Stimulated activated CD8-positive, alpha-beta memory T cell treated with anti-CD3 and anti-CD28 coated beads, Interleukin-12 subunit alpha, Interleukin-12 subunit beta, amount 100 ng/mL, for 4 hours (primary cell): ENCODE data around the gene TRIM73.
"Not testable (repeated sequence)": the region's sequence is repeated elsewhere in the genome, so short reads cannot be mapped to it uniquely, and the experiment has no call there.

Source experiments
- DNase-seq: peaks from one replicate; pipeline ENCODE4 v3.0.0-alpha.2; 2020; ENCODE audit warnings: low read depth

Gene TRIM73

DNA sequence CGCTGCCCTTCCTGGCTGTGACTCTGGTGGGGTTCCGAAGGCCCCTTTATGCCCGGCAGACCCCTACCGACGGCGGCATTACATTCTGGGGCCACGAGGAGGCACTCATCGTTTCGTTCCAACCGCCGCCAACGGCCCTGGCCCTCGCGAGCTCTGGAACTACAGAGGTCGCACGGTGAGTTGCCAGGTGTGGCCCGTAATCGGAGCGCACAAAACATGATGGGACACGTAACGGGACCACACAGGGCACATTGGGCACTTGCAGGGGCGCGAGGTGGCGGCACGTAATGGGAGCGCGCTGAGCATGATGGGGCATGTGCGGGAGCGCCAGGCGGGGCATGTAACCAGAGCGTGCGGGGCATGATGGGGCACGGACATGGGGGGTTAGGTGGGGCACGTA is at the start of gene TRIM73:
TSS of gene TRIM73 (plus strand) at position 301 of the 400 bp plus-strand sequence. CDS start 3,305 bp downstream, outside the sequence.
- not testable (repeated sequence) for DNase-seq

DNA sequence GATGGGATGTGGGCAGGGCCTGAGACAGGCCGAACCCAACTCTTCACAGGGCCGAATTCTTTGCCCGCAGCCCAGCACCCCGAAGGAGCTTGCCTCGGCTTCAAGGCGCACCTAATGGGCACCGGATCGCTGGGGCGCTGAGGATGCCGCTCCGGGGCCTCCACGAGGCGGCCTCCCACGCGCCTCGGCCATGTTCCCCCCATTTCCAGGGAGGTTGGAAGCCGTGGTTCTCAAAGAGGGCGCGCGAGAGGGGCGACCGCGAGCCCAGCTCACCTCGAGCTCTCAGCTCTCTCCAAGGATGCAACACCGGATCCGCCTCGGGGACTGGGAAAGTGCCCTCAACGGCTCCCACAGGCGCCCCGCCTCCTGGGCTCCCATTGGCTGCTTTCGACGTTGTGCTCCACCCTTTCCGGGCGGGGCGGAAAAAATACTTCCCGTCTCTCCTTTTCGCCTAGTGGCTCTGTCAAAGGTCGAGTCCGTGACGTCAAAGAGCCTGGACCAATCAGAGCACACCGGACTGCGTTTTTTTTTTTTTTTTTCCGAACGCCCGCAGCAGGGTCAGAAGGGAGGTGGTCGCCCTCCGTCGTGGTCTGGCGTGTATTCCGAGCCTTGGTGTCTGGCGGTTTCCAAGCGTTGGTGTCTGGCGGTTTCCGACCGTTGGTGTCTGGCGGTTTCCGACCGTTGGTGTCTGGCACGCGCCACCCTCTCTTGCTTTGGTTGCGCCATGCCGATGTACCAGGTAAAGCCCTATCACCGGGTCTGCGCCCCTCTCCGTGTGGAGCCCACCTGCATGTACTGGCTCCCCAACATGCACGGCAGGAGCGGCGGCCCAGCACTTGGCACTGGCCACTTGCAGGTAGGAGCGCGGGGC is 36.5 kb upstream of the TRIM73 start:
- peak; percentile 25 for DNase-seq

GRCh38 chr7:75359542-75359848 is 35.9 kb upstream of the TRIM73 start:
- DNase-seq: not testable (repeated sequence)

GRCh38 chr7:75364079-75364478 is 31.4 kb upstream of the TRIM73 start:
- not testable (repeated sequence) for DNase-seq

GRCh38 chr7:75366643-75367042 is 28.8 kb upstream of the TRIM73 start:
- DNase-seq: not testable (repeated sequence)

DNA sequence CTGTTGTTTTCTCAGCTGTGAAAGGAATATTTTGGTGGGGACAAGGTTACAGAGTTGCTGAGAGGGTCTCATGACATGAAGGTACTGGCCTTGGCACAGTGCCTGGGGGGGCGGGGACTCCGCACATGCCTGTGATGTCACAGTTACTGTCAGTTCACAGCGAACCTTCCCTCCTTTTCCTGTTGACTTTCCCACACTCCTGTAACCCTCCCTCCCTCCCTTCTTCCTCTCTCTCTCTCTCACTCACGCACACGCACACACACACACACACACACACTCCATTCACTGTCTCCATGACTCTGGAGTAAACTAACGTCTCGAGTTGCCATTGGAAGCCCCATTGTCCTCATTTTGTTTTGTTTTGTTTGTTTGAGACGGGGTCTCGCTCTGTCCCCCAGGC is 28.1 kb upstream of the TRIM73 start:
- DNase-seq: not testable (repeated sequence)

DNA sequence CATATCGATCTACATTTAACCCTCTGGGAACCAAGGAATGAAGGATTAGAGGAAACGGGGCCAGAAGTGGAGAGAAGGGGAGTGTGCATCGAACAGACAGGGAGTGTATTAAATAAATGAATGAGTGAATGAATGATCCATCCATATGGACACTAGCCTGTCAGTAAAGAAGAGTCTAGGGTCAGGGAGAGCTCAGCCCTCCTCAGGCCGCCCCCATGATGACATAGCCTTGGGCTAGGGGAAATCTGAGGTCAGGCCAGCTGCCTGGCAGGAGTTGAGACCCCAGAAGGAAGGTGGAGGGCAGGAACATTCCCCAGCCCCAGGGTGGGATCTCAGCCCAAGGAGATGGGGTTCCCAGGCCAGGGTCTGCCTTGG is 21.3 kb upstream of the TRIM73 start:
- DNase-seq: not testable (repeated sequence)

DNA sequence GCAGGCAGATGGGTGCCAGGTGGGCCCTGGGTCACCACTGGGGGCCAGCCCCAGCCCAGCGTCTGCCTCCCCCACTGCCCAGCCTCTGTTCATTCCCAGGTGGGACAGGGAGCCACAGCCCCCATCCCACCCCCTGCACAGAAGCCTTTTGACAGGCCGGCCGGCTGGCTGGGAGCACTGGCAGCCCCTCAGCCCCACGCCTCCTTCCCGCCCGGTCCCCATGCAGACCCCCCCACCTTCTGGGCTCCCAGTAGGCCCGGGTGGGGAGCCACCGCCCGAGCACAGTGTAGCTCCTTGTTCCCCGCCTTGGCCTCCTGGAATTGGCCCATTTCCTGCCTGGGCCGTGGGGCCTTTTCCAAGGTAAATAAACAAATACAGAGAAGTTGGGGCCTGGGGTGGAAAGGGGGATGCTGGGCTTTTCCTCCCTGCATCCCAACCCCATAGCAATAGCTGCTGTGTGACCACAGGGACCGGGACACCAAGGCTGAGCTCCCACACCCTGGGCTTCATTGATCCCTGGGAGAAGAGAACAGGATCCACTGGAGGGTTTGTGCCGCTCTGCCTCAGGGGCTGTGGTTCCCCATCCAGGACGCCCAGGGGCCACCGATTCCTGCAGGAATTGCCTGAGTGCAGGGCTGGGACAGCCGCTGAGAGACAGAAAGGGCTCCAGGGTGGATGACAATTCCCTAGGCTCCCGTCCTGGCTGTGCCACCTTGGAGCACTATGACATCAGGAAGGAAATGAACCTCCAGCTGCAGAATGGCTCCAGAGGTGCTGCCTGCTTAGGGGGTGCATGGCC is 20.7 kb upstream of the TRIM73 start:
- not testable (repeated sequence) for DNase-seq

DNA sequence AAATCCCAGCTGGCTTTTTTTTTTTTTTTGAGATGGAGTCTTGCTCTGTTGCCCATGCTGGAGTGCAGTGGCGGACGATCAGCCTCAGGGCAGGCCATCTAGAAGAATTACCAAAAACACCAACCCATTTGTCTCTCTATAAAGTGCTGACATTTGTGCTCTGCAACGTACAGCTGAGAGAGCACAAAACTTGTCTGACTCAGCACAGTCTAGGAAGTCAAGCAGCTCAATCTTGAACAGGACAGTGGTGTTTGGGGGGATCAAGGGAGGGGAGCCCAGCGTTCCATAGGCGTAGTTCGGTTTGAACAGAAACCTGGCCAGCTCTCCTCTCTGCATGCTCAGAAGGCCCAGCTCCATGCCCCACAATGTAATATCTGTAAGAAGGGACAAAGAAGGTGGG is 2.2 kb upstream of the TRIM73 start:
- DNase-seq: not testable (repeated sequence)

DNA sequence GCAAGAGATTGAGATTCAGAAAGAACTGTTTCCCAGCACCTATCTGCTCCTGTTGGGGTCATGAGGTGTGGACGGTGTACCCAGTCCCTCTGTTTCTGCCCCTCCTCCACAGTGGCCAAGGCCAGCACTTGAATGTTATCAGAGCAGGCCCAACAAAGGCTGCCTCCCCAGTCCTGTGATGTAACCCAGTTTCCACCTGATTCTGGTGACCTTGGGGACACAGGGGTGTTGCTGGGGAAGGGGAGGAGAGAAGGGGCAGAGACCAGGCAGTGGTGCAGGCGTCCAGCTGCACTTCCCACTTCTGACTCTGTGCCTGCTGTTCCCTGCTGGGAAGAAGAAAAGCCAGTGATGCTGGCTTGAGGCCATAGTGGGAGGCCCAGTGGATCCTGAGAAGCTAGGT is 2.4 kb downstream of the TRIM73 start:
- not testable (repeated sequence) for DNase-seq

GRCh38 chr7:75398771-75399700 is 3.6 kb downstream of the TRIM73 start:
- not testable (repeated sequence) for DNase-seq

GRCh38 chr7:75400575-75400974 is 5.1 kb downstream of the TRIM73 start:
- not testable (repeated sequence) for DNase-seq

- DNase-seq: not testable (repeated sequence)
Observed at GRCh38 chr7:75403455-75404443, 8.3 kb downstream of the TRIM73 start.

- not testable (repeated sequence) for DNase-seq
Observed at GRCh38 chr7:75404663-75405062, 9.2 kb downstream of the TRIM73 start.

DNA sequence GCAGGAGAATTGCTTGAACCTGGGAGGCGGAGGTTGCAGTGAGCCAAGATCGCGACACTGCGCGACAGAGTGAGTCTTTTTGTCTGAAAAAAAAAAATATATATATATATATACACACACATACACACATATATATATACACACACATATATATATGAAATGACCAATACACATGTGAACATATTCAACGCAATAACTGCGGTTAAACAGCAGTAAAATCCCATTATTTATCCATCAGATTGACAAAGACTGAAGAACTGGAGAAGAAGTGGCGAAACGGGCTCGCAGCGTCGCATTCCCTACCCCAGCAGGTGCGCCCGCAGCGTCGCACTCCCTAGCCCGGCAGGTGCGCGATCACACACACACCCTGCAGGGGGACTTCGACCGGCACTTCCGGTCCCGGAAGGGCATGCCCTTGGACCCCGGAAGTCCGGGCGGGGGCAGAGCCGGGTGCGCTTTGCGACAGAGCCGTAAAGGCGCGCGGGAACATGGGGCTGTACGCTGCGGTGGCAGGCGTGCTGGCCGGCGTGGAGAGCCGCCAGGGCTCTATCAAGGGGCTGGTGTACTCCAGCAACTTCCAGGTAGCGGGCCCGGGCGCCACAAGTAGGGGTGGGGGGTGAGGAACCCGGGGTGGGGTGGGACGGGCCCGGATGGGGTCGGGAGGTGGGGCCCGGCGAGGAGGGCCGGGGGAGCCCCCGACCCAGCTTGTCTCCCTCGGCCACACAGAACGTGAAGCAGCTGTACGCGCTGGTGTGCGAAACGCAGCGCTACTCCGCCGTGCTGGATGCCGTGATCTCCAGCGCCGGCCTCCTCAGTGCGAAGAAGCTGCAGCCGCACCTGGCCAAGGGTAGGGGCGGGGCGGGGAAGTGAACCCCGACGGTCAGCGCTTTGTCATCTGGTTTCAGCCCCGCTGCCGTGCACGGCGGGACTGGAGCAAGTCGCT is 14.7 kb downstream of the TRIM73 start:
- DNase-seq: not testable (repeated sequence)

- DNase-seq: not testable (repeated sequence)
Observed at GRCh38 chr7:75410823-75411173, 15.4 kb downstream of the TRIM73 start.

- not testable (repeated sequence) for DNase-seq
Observed at GRCh38 chr7:75414204-75414603, 18.8 kb downstream of the TRIM73 start.

- DNase-seq: not testable (repeated sequence)
Observed at GRCh38 chr7:75414708-75415427, 19.4 kb downstream of the TRIM73 start.

DNA sequence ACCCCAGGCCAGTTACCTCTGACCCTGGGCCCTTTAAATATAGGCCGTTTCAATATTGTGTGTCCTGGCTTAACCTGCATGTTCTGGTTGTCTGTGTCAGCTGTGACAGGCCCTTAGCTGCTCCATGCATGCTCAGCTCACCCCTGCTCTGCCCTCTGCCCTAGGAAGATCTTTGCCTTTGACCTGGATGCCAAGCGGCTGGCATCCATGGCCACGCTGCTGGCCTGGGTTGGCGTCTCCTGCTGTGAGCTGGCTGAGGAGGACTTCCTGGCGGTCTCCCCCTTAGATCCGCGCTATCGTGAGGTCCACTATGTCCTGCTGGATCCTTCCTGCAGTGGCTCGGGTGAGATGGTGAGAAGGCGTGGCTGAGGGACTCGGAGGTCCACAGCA is 20.0 kb downstream of the TRIM73 start:
- DNase-seq: not testable (repeated sequence)
